D721Med (cell line): ENCODE measurements around the gene AKAP7.

Experiments used
- DNase-seq: peaks from one replicate; pipeline ENCODE4 v3.0.0; 2011; ENCODE audit warnings: low spot score; ENCODE audit not compliant: insufficient read length
- FAIRE-seq: peaks from 2 replicates; lab custom pipeline; 2011; peaks lifted over from hg19 to GRCh38; lab: Jason Lieb, UNC
- TF ChIP-seq, protein P1 (sequence below): IDR thresholded peaks from 2 replicates; pipeline ENCODE4 v1.5.1; 2012; ENCODE audit warnings: mild to moderate bottlenecking, control low read depth; ENCODE audit not compliant: insufficient read depth; ENCODE audit errors: missing control alignments

AKAP7 gene

DNA sequence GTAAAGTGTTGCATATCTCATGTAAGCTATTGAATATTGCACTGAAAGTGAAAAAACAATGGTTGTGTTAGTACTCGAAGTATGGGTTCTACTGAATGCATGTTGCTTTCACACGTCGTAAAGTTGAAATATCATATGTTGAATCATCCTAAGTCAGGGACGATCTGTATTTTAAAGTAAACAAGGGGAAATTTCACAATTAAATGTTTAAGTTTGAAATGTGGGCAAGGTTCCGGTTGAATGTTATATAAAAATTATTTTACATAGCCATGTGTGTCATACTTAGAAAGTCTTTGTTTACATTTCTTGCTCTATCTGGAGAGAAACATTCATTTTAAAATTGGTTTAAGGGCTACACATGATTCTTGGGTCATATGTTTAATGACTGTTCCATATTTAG lies 76.8 kb downstream of the AKAP7 start:
- FAIRE-seq: no peak
- TF ChIP-seq, protein P1, sequence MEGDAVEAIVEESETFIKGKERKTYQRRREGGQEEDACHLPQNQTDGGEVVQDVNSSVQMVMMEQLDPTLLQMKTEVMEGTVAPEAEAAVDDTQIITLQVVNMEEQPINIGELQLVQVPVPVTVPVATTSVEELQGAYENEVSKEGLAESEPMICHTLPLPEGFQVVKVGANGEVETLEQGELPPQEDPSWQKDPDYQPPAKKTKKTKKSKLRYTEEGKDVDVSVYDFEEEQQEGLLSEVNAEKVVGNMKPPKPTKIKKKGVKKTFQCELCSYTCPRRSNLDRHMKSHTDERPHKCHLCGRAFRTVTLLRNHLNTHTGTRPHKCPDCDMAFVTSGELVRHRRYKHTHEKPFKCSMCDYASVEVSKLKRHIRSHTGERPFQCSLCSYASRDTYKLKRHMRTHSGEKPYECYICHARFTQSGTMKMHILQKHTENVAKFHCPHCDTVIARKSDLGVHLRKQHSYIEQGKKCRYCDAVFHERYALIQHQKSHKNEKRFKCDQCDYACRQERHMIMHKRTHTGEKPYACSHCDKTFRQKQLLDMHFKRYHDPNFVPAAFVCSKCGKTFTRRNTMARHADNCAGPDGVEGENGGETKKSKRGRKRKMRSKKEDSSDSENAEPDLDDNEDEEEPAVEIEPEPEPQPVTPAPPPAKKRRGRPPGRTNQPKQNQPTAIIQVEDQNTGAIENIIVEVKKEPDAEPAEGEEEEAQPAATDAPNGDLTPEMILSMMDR: no peak
- no peak for DNase-seq

DNA sequence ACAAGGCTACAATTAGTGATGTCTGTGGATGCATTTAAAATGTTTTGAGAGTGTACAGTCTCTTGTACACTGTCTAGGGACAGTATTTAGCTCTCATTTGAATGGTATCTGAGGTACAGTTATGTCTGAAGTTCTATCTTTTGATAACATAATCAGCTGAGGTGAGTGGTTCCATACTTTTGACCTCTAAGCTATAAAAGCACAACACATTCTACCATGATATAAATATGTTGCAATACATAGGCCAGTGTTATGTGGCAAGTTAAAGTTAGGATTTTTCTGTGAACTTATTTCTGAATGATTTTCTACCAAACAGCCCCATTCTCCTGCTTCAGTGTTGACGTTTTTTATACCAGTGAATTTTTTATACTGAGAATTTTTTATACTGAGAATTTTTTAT lies 77.6 kb downstream of the AKAP7 start:
- no peak for FAIRE-seq

DNA sequence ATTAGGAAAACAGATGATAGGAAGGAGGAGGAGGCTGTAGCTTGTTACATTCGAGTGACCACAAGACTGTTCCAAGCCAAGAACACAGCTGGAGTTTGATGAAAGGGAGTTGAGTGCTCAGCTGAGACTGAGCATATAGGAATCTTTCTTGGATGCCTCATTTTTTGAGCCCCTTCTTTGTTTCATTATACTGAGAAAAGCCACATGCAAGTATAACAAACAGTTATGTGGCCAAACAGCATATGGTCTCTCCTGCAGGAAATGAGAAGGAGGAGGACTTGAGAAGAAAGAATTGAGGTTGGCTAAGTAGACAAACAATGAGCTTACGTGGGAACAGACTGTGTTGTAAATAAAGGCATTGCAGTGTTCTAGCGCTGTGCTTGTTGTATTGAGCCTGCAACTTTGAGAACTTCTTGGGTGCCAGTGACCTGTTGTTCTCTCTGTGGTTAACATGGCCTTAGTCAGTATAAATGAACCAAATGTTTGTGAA lies 78.3 kb downstream of the AKAP7 start:
- no peak for FAIRE-seq
- TF ChIP-seq, protein P1: no peak

More for the DNA sequence above, 77.6 kb downstream of the AKAP7 start:
- TF ChIP-seq, protein P1: no peak
- DNase-seq: no peak

DNA sequence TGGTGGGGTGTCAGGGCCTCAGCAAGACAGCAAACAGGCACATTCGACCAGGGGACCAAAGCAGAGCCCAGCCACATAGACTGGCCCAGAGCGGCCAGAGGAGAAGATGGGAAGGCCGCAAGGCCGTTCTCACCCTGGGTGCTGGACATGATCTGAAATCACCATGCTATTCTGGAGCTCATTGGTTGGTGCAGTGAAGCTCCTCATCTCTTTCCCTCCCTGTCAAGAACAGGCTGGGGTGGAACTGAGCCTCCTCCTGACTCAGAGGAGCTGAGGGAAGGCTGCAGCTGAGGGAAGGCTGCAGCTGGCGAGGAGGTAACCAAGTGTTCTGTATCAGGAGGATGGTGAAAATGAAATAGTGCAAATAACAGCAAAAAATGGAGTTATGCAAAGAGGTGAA lies 80.0 kb downstream of the AKAP7 start:
- TF ChIP-seq, protein P1: no peak
- FAIRE-seq (no peak), DNase-seq (no peak)

More for the DNA sequence above, 78.3 kb downstream of the AKAP7 start:
- no peak for DNase-seq

DNA sequence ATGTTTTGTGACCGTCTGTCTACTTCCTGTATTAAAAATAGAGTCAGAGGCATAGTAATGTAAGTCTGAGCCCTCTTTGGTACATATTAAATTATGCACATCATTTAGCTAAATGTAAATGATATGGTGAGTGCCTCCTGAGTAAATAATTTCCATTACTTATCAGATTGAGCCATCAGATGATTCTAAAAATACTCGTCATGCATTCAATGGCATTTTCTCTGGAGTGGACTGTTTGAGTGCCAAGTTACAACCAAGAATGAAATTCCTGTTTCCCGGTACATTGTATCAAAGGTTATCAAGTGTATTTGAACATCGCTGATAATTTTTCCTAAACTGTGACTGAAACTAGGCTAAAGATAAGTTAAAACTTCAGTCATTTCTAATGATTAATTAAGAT lies 81.0 kb downstream of the AKAP7 start:
- TF ChIP-seq, protein P1: no peak
- FAIRE-seq (no peak), DNase-seq (no peak)

DNA sequence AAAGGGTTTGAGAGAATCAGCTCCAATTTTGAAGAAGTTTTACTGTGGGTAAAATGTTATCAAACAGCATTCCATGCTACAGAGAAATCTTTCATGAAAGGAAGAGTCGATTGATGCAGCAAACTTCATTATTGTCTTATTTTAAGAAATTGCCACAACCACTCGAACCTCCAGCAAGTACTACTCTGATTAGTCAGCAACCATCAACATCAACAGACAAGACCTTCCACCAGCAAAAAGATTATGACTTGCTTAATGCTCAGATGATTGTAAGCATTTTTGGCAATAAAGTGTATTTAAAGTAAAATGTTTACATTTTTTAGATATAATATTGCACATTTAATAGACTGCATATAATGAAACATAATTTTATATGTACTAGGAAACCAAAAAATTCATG lies 87.5 kb downstream of the AKAP7 start:
- DNase-seq (no peak), FAIRE-seq (no peak)
- TF ChIP-seq, protein P1: no peak

DNA sequence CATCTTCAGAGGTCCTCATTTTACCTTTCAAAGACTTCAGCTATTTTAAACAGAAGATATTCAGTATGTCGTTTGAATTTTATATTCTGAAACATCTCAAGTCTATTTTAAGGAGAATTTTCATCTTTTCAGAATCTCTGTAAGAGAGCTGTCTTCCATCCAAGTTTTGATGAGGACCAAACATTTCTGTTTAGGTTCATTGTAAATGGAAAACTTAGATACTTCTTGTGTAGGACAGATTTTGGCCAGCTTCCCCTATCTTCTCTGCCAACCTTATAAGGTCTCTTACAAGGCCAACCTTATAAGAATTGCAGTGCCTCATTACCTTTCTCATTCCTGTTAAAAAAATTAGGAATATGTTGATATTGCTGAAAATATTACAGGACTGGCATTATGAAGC lies 88.1 kb downstream of the AKAP7 start:
- TF ChIP-seq, protein P1: no peak
- FAIRE-seq: no peak
- no peak for DNase-seq
